PFSK-1 (cell line): ENCODE measurements around the gene KCNK3.

Experiments used
- FOXP2 ChIP-seq: optimal IDR thresholded peaks from 2 replicates; pipeline ENCODE3; 2011; ENCODE audit warnings: borderline replicate concordance, control low read depth, inconsistent platforms; ENCODE audit not compliant: insufficient read depth; ENCODE audit errors: extremely low read length, extremely low read depth
- POLR2AphosphoS5 ChIP-seq: IDR thresholded peaks from 2 replicates; pipeline ENCODE4 v1.6.1; 2012; ENCODE audit warnings: low read depth, mild to moderate bottlenecking, control low read depth, low read length, moderate library complexity
- REST ChIP-seq, 2 experiments: IDR thresholded peaks; 2 replicates each; pipeline versions ENCODE4 v1.6.1 to v1.8.0; 2011 to 2012; ENCODE audit warnings: low read depth in 2 of 2, low read length in 2 of 2, control low read depth in 1 of 2, inconsistent platforms in 1 of 2, mild to moderate bottlenecking in 1 of 2, moderate library complexity in 1 of 2; ENCODE audit not compliant: insufficient read depth in 1 of 2
- SIN3A ChIP-seq: IDR thresholded peaks from 2 replicates; pipeline ENCODE4 v1.6.1; 2012; ENCODE audit warnings: mild to moderate bottlenecking, low read length, moderate library complexity, borderline replicate concordance; ENCODE audit not compliant: insufficient read depth
- TAF1 ChIP-seq: IDR thresholded peaks from 2 replicates; pipeline ENCODE4 v1.6.1; 2012; ENCODE audit warnings: low read length, control low read depth, borderline replicate concordance; ENCODE audit not compliant: insufficient read depth

Gene KCNK3

DNA sequence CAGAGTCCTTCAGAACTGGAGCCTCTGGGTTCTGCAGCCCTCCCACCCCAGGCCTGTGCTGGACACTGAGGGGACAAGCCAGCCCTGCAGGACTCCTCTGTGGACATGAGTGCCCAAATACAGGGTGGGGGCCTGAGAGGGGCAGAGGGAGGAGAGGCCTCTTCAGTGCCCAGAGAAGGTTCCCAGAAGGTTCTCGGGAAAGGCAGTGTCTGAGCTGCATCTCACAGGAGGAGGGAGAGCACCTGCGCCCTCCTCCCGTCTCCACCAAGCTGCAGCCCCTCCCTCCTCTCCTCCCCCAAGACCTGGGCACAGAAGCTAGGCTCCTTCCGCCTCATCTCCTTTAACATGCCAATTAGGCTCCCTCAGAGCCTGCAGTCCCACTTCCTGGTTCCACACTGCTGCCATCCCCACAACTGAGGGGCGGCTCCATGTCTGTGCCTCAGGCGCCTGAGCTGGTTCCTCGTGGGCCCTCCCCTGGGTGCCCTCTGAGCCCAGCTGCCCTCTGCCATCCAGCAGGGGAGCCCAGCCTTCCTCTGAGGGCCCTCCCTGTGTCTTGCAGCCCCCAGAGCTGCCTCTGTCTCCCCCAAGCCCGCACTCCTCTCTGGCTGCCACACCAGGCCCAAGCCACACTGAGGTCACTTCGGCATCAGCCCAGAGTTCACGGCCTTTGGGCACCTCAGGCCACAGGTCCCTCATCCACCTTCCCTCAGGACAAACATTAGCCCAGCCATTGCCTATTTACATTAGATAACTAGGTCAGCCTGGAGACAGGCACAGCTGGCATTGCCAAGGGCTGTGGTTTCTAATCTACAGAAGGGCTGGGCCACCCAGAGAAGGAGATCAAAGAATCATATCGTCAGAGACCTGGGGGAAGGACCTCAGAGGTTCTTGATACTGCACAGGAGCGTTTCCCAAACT is 28.9 kb downstream of the KCNK3 start:
- TF ChIP-seq TAF1 (no peak), FOXP2 (no peak), POLR2AphosphoS5 (no peak), SIN3A (no peak), REST (IDR thresholded peaks at IDR 0.05; ENCODE audit: insufficient read depth in 1 of 2, low read depth in 2 of 2, low read length in 2 of 2) (no peak)

DNA sequence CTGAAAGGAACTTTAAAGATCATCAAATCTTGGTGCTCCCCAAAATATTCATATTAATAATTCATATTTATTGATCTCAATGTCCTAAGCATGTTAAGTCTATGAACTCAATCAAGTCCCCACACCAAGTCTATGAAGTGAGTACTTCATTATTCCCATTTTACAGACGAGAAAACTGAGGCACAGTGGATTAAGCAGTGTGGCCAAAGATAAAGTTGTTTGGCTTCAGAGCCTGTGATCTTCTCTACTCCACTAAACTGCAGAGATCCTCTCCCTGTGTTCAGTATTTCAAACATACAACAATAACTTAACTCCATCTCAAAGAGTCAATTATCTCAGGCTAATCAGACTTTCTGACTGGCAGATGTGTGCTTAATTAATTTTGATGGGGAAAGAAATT is 29.8 kb downstream of the KCNK3 start:
- no peak for TF ChIP-seq POLR2AphosphoS5
- TF ChIP-seq TAF1: no peak
- TF ChIP-seq REST (IDR thresholded peaks at IDR 0.05; ENCODE audit: insufficient read depth in 1 of 2, low read depth in 2 of 2, low read length in 2 of 2): no peak
- TF ChIP-seq SIN3A: no peak
- no peak for TF ChIP-seq FOXP2

GRCh38 chr2:26722911-26723310 is 30.4 kb downstream of the KCNK3 start:
- no peak for TF ChIP-seq REST (IDR thresholded peaks at IDR 0.05; ENCODE audit: insufficient read depth in 1 of 2, low read depth in 2 of 2, low read length in 2 of 2)
- no peak for TF ChIP-seq POLR2AphosphoS5
- TF ChIP-seq FOXP2: no peak

GRCh38 chr2:26723475-26723874 is 31.0 kb downstream of the KCNK3 start:
- no peak for TF ChIP-seq REST (IDR thresholded peaks at IDR 0.05; ENCODE audit: insufficient read depth in 1 of 2, low read depth in 2 of 2, low read length in 2 of 2)
- no peak for TF ChIP-seq FOXP2
- TF ChIP-seq SIN3A: no peak
- TF ChIP-seq POLR2AphosphoS5: no peak
- TF ChIP-seq TAF1: no peak
